GM19395 (cell line): ENCODE results near the gene ENDOV.

Source experiments
- ATAC-seq: cut with Tn5 transposase; IDR thresholded peaks from one replicate; pipeline ENCODE4 v1.9.1; 2021; ENCODE audit warnings: mild to moderate bottlenecking, moderate library complexity; ENCODE audit not compliant: unreplicated experiment

ENDOV gene

DNA sequence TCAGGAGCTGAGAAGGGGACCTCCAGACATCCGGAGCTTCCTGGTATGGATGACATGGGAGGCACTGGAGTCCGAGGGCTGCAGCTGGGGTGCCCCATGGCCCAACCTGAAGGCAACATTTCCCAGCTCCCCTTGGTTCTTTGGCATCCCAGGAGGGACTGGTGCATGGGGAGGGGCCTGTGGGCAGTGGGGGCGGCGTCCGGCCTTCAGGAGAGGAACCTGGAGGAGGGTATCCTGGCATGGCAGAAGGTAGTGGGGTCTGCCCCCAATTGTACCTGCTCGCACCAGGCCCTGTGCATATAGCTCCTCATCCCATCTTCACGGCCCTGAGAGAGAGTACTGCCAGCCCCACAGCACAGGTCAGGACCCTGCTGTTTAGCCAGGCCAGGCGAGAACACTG, 49.5 kb downstream of the ENDOV start:
- ATAC-seq: no peak

GRCh38 chr17:80465327-80465974, 50.5 kb downstream of the ENDOV start:
- no peak for ATAC-seq

- ATAC-seq: no peak
Observed at GRCh38 chr17:80466188-80466705, 51.3 kb downstream of the ENDOV start.

DNA sequence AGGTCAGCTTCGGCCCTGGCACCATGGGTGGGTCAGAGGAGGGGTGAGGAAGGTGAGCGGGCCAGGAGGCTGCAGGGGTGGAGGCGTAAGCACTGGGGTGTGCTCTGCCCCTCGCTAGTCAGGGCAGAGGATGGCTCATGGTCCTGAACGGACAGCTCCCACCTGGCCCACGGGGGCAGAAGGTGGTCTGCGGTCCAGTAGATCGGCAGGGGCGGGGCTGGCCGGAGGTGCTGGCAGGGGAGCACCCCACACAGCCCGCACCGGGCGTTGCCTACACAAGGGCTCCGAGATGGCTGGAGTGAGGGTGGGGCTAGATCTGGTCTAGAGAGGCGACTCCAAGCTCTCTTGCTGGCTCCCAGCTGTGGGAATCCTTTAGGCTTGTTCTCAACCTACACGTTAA, 53.3 kb downstream of the ENDOV start:
- ATAC-seq: no peak

DNA sequence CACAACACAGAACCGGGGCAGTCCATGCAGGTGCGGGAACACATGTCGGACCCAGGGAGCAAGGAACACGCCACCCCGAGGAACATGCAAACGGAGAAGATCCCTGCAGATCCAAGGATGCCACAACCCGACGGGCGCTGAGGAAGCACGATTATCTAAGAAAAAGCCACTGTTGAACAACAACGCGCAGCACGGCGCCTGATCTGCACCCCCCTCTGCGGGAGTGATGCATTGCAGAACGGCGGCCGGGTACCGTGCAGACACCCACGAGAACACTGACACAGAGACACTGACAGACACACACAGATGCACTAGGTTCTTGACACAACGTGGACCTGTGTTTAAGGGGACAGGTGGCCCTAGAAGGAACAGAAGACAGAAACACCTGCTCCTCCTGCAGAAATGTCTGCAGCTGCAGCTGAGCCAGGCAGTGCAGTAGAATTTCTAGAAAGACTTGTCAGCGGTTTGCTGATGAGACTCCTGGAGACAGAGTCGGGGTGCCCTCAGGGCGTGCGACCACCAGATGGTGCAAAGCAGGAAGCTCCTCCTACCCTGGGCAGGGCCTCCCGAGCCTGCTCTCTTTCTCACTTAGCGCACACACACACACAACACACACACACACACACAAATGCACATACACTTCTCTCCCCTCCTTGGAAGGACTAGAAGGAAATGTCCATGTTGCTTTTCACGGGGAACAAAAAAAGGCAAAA, 54.0 kb downstream of the ENDOV start:
- ATAC-seq: no peak

DNA sequence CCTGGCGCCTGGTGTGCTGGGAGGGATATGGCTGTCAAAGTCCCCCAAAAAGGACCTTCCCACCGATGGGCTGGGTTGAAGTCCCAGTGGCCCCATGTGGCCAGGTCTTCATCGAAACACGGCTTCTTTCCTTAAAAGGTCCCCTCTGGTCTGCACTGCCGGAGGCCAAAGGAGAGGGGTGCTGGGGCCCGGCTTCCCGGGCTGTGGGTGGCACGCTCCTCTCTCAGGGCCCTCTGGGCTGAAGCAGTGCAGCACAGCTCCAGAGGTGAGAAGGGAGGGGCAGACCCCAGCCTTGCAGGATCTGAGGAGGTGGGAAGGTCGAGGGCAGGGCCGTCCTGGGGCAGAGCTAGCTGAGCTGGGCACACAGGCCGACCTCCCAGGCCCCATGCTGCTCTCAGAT, 54.7 kb downstream of the ENDOV start:
- no peak for ATAC-seq

GRCh38 chr17:80470603-80471002, 55.6 kb downstream of the ENDOV start:
- ATAC-seq: no peak

GRCh38 chr17:80471922-80472321, 57.0 kb downstream of the ENDOV start:
- ATAC-seq: no peak

DNA sequence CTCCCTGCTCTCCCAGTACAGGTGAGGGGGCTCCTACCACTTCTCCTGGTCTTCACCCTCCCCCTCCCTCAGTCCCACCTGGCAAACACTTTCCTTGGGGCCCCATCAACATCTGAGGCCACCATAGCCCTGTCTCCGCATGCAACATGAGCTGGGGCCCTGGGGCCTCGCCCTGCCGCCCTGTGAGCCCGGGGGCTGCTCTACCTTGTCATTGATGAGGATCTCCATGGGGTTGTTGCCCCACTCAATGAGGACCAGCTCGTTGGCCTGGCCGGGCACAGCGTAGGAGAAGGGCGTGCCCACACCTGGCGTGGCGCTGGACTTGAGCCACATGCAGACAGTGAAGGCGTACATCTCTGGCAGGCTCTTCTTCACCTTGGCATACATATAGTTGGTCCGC, 58.0 kb downstream of the ENDOV start:
- ATAC-seq: no peak

- ATAC-seq: no peak
Observed at GRCh38 chr17:80473701-80474100, 58.7 kb downstream of the ENDOV start.

DNA sequence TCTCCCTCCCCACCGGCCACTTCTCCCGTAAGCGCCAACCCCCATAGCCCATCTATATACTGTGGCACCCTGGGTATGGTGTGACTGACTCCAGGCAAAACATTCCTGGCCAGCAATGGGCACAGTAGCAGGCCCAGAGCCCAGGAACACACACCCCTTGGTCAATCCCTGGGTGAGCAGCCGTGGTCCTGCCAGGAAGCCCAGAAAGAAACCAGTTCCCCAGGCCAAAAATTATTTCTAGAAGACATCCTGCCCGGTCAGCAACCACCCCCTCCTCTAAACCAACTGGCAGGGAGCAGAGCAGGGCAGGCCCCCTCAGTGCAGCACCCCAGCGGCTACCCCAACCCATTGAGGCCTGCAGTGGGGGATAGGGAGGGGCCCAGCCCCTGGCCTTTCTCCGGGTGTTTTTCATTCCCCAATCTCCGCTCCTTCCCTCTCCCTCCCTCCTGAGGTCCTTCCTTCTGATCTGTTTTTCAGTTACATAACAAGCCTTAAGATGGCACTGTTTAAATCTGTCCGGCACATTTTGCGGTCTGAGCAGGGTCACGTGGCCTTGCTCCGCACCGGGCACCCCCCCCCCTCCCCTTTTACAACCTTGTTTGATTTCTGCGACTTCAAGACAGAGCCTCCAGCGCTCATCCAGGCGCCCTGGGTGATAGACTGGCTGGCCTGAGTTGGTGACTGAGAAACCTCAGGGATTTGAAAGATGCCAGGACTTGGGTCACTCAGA, 59.4 kb downstream of the ENDOV start:
- no peak for ATAC-seq

GRCh38 chr17:80474961-80475909, 60.3 kb downstream of the ENDOV start:
- ATAC-seq: no peak

- no peak for ATAC-seq
Observed at GRCh38 chr17:80475910-80476876, 61.2 kb downstream of the ENDOV start, which contains the start of gene NPTX1. TSS of gene NPTX1 (minus strand) at chr17:80476607. CDS start at chr17:80476446, 161 bp downstream.

GRCh38 chr17:80476877-80477646, 62.1 kb downstream of the ENDOV start:
- no peak for ATAC-seq

DNA sequence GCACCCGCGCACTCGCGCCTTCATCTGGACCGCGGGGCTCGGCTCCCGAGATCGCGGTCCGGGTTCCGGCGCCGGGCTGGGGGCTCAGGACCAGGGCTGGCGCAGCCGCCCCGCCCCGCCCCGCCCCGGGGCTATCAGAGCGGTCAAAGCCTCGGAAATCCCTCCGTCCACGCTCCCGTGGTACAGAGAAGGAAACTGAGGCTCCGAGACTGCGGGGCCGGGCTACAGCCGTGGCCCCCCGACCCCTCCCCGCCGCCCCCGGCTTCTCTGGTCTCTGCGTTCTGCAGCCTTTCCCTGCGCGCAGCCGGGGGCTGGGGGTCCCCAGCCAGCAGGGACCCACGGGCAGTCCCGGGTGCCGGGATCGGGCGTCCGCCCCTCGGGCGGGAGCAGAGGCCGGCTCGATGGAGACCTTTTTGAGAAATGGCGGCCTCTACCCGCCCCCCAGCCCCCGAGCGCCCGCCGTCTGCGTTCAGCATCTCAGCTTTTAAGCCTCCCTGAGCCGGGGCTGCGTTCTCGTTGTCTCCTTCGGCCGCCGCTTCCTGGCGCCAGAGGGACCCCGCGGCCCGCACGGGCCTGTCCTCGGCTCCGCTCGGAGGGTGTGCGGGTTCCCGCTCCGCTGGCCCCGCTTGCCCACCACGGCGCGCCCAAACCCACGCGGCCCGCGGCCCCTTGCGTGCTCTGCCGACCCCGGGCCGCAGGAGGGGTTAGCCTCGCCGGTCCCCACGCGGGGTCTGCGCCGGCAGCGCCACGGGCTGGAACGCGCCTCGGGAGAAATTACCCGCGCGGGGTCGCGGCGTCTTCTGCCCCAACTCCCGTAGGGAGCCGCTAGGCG, 62.9 kb downstream of the ENDOV start:
- ATAC-seq: no peak

DNA sequence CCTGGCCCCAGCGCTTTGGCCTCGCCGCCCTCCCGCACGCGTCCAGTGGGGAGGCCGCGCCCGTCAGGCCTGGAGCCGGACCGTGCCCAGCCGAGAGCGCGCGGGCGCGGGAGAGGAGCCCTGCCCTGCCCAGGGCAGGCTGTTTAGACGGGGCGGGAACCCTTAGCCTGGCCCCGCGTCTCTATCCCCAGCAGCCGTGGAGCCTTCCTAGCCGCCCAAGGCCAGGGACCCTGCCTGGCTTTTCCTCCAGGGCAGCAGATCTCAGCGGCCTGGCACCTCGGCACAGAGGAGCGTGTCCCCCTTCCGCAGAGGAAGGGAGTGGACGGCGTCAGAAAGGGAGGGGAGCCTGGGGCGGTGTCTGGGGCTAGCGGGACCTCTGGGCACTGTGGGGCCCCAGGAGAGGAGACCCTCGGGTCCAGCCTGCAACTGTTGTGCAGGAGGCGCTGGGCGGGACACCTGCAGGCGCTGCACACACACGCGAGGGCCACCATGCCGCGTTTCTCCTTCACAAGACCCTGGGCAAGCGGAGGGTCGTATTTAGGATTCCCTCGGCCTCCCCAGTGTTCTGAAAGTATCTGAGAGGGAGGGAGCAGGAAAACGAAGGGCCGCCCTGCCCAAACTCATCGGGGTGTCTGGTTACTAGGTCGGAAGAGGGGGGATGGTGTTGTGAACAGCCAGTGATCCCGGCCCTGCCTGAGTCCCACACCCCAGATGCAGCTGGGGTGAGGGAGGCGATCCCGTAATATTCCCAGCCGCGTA, 63.7 kb downstream of the ENDOV start:
- no peak for ATAC-seq

- no peak for ATAC-seq
Observed at GRCh38 chr17:80479246-80479566, 64.2 kb downstream of the ENDOV start.
